ENCODE measurements around the gene ZBTB3.
A peak's percentile ranks its signal among the peaks of the same experiment; 100 is the strongest.

Gene ZBTB3

DNA sequence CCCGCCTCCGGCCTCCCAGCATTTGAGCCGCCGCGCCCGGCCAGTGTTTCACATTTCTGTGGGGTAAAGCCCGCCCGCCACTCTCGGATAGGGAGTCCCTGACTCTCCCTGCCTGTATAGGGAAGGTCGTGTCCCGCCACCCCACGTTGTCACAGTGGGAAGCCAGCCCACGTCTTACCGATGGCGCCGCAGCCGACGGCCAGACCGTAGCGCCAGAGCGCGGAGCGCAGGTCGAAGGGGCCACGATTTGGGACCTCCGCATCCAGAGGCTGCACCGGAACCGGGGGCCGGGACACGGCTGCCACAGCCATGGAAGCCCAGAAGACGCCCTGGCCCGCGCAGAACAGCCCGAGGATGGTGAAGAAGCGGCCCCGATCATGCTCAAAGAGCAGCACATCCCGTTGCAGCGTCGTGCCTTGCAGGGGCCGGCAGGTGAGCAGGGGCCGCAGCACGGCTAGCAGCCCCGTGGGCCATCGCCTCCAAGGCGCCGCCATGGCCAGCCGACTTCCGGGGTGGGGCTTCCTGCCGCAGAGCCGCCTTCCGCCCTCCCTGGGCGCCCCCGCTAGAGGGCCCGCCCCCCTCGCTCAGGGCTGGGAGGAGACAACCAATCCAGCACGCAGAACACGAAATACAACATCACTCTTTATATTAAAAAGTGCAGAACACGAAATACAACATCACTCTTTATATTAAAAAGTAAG lies 37.7 kb upstream of the ZBTB3 start, which contains the start of gene TMEM223 (continued):
- TF ChIP-seq, protein P1, sequence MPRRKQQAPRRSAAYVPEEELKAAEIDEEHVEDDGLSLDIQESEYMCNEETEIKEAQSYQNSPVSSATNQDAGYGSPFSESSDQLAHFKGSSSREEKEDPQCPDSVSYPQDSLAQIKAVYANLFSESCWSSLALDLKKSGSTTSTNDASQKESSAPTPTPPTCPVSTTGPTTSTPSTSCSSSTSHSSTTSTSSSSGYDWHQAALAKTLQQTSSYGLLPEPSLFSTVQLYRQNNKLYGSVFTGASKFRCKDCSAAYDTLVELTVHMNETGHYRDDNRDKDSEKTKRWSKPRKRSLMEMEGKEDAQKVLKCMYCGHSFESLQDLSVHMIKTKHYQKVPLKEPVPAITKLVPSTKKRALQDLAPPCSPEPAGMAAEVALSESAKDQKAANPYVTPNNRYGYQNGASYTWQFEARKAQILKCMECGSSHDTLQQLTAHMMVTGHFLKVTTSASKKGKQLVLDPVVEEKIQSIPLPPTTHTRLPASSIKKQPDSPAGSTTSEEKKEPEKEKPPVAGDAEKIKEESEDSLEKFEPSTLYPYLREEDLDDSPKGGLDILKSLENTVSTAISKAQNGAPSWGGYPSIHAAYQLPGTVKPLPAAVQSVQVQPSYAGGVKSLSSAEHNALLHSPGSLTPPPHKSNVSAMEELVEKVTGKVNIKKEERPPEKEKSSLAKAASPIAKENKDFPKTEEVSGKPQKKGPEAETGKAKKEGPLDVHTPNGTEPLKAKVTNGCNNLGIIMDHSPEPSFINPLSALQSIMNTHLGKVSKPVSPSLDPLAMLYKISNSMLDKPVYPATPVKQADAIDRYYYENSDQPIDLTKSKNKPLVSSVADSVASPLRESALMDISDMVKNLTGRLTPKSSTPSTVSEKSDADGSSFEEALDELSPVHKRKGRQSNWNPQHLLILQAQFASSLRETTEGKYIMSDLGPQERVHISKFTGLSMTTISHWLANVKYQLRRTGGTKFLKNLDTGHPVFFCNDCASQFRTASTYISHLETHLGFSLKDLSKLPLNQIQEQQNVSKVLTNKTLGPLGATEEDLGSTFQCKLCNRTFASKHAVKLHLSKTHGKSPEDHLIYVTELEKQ (tag by site-specific recombination; IDR thresholded peaks at IDR 0.05; ENCODE audit: borderline replicate concordance): no peak
- TF ChIP-seq KLF9 (tag by site-specific recombination; IDR thresholded peaks at IDR 0.05; ENCODE audit: low read depth) (peak; percentile 74), ZBTB17 (tag by site-specific recombination; IDR thresholded peaks at IDR 0.05) (peak; percentile 65; the same call in 1 of the 2 replicates), SP7 (tag by site-specific recombination; IDR thresholded peaks at IDR 0.05) (peak; percentile 48; the same call in 1 of the 2 replicates), GLIS1 (tag by site-specific recombination; IDR thresholded peaks at IDR 0.05) (peak; percentile 58), ZNF610 (tag by site-specific recombination; IDR thresholded peaks at IDR 0.05; ENCODE audit: borderline replicate concordance) (no peak; the same call in 1 of the 2 replicates), ZNF211 (tag by site-specific recombination; IDR thresholded peaks at IDR 0.05; ENCODE audit: low read depth) (no peak), ZNF660 (tag by site-specific recombination; IDR thresholded peaks at IDR 0.05) (peak; percentile 13; the same call in 1 of the 2 replicates), ZNF560 (tag by site-specific recombination; IDR thresholded peaks at IDR 0.05; ENCODE audit: borderline replicate concordance) (no peak), ZNF423 (tag by site-specific recombination; IDR thresholded peaks at IDR 0.05) (0 out of 2 replicates have a peak, but pooled peaks have one; percentile 38), KLF7 (tag by site-specific recombination; IDR thresholded peaks at IDR 0.05; ENCODE audit: borderline replicate concordance) (0 out of 2 replicates have a peak, but pooled peaks have one; percentile 55), SP2 (tag by site-specific recombination; IDR thresholded peaks at IDR 0.05) (peak; percentile 91), BCL11B (tag by site-specific recombination; IDR thresholded peaks at IDR 0.05; ENCODE audit: low read depth) (no peak), ZBTB20 (tag by site-specific recombination; IDR thresholded peaks at IDR 0.05) (peak; percentile 61; the same call in 1 of the 2 replicates), FEZF1 (tag by site-specific recombination; IDR thresholded peaks at IDR 0.05) (no peak), ZNF626 (tag by site-specific recombination; IDR thresholded peaks at IDR 0.05) (no peak), ZNF174 (tag by site-specific recombination; IDR thresholded peaks at IDR 0.05) (no peak), YY2 (tag by site-specific recombination; IDR thresholded peaks at IDR 0.05) (peak; percentile 86; the same call in 1 of the 2 replicates), ZNF24 (tag by site-specific recombination; IDR thresholded peaks at IDR 0.05) (peak; percentile 43; the same call in 1 of the 2 replicates), ZNF768 (tag by site-specific recombination; IDR thresholded peaks at IDR 0.05) (no peak), GLIS2 (tag by site-specific recombination; IDR thresholded peaks at IDR 0.05) (peak; percentile 90), ZFP69B (tag by site-specific recombination; IDR thresholded peaks at IDR 0.05) (no peak), KLF8 (tag by site-specific recombination; IDR thresholded peaks at IDR 0.05) (peak; percentile 82)
- TF ChIP-seq, protein P2, sequence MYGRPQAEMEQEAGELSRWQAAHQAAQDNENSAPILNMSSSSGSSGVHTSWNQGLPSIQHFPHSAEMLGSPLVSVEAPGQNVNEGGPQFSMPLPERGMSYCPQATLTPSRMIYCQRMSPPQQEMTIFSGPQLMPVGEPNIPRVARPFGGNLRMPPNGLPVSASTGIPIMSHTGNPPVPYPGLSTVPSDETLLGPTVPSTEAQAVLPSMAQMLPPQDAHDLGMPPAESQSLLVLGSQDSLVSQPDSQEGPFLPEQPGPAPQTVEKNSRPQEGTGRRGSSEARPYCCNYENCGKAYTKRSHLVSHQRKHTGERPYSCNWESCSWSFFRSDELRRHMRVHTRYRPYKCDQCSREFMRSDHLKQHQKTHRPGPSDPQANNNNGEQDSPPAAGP (tag by site-specific recombination; IDR thresholded peaks at IDR 0.05): peak; percentile 66; the same call in 1 of the 2 replicates
- TF ChIP-seq, protein P3, sequence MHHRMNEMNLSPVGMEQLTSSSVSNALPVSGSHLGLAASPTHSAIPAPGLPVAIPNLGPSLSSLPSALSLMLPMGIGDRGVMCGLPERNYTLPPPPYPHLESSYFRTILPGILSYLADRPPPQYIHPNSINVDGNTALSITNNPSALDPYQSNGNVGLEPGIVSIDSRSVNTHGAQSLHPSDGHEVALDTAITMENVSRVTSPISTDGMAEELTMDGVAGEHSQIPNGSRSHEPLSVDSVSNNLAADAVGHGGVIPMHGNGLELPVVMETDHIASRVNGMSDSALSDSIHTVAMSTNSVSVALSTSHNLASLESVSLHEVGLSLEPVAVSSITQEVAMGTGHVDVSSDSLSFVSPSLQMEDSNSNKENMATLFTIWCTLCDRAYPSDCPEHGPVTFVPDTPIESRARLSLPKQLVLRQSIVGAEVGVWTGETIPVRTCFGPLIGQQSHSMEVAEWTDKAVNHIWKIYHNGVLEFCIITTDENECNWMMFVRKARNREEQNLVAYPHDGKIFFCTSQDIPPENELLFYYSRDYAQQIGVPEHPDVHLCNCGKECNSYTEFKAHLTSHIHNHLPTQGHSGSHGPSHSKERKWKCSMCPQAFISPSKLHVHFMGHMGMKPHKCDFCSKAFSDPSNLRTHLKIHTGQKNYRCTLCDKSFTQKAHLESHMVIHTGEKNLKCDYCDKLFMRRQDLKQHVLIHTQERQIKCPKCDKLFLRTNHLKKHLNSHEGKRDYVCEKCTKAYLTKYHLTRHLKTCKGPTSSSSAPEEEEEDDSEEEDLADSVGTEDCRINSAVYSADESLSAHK (tag by site-specific recombination; IDR thresholded peaks at IDR 0.05): no peak
- TF ChIP-seq, protein P4, sequence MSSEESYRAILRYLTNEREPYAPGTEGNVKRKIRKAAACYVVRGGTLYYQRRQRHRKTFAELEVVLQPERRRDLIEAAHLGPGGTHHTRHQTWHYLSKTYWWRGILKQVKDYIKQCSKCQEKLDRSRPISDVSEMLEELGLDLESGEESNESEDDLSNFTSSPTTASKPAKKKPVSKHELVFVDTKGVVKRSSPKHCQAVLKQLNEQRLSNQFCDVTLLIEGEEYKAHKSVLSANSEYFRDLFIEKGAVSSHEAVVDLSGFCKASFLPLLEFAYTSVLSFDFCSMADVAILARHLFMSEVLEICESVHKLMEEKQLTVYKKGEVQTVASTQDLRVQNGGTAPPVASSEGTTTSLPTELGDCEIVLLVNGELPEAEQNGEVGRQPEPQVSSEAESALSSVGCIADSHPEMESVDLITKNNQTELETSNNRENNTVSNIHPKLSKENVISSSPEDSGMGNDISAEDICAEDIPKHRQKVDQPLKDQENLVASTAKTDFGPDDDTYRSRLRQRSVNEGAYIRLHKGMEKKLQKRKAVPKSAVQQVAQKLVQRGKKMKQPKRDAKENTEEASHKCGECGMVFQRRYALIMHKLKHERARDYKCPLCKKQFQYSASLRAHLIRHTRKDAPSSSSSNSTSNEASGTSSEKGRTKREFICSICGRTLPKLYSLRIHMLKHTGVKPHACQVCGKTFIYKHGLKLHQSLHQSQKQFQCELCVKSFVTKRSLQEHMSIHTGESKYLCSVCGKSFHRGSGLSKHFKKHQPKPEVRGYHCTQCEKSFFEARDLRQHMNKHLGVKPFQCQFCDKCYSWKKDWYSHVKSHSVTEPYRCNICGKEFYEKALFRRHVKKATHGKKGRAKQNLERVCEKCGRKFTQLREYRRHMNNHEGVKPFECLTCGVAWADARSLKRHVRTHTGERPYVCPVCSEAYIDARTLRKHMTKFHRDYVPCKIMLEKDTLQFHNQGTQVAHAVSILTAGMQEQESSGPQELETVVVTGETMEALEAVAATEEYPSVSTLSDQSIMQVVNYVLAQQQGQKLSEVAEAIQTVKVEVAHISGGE (tag by site-specific recombination; conservative IDR thresholded peaks at IDR 0.05; ENCODE audit: low read depth): peak; percentile 88
- TF ChIP-seq, protein P5, sequence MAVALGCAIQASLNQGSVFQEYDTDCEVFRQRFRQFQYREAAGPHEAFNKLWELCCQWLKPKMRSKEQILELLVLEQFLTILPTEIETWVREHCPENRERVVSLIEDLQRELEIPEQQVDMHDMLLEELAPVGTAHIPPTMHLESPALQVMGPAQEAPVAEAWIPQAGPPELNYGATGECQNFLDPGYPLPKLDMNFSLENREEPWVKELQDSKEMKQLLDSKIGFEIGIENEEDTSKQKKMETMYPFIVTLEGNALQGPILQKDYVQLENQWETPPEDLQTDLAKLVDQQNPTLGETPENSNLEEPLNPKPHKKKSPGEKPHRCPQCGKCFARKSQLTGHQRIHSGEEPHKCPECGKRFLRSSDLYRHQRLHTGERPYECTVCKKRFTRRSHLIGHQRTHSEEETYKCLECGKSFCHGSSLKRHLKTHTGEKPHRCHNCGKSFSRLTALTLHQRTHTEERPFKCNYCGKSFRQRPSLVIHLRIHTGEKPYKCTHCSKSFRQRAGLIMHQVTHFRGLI (tag by site-specific recombination; IDR thresholded peaks at IDR 0.05): peak; percentile 68; the same call in 1 of the 2 replicates

All from HEK293 (cell line).